ENCODE data around the gene GIGYF2. TPM values are rescaled to one million over a fixed set of nuclear protein-coding genes. Genes with fewer than 3 reads are reported as not detected.

GIGYF2 gene
- total RNA-seq, 1 experiment from 2014 or later: 55.3 TPM

DNA sequence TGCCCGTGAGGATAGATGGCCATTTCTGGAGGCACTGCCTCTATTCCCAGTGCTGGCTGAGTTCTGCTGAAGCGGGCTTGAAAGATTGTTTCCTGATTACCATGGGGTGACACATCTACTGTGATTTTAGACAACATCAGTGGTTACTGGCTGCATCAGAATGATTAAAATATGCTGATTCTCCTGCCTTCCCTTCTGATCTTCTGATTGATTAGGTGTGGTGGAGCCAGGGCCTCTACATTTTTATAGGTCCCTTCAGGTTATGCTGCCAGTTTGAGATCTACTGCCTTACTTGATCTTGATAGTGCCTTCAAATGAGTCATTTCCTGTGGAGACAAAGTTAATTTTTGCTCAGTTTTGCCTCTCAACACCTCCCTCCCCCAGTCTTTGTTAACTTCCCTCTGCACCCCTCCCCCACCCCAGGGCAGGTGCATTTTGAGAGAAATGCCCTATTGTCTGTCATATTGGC is 141.3 kb downstream of the GIGYF2 start:
- no peak overlapping the region for H3K9ac ChIP-seq (ENCODE audit: extremely low read depth, insufficient read length, low read length)
- H3K36me3 Mint-ChIP-seq (ENCODE audit: insufficient read depth in 1 of 3, low read depth in 3 of 3): peaks cover 7 to 65% (median 54%) of the 10 kb centered on the region in 3 experiments; a peak in 6 of 7 replicates
- no peak overlapping the region for H3T11ph ChIP-seq (ENCODE audit: low read length)
- H3K9me3 ChIP-seq (ENCODE audit: control insufficient read depth, low read depth, low read length): no peaks in the 10 kb centered on the region
- H4K5ac ChIP-seq (ENCODE audit: insufficient read length, low read depth, low read length): no peak overlapping the region
- H2AK5ac ChIP-seq (ENCODE audit: insufficient read length, low read length): no peak overlapping the region
- no peak overlapping the region for H3K23ac ChIP-seq (ENCODE audit: insufficient read length, low read depth, low read length)
- H3K27me3 Mint-ChIP-seq (ENCODE audit: low read depth): no peaks in the 10 kb centered on the region; the same call in 1 of the 2 replicates
- no peak for DNase-seq
- no peak overlapping the region for H4K91ac ChIP-seq (ENCODE audit: insufficient read length, low read depth, low read length)
- no peak overlapping the region for H3K27ac ChIP-seq (ENCODE audit: insufficient read length, low read depth, low read length)
- no peak overlapping the region for H2BK5ac ChIP-seq (ENCODE audit: insufficient read length, low read length)
- no peak overlapping the region for H2BK12ac ChIP-seq (ENCODE audit: insufficient read length, low read depth, low read length)
- H3K23me2 ChIP-seq (ENCODE audit: insufficient read length, low read depth, low read length, poor library complexity, severe bottlenecking): no peaks in the 10 kb centered on the region
- no peak overlapping the region for H2AFZ ChIP-seq (ENCODE audit: low read length)
- no peaks in the 10 kb centered on the region for H3K27me3 ChIP-seq (ENCODE audit: insufficient read depth, low read length)
- peaks cover 4 to 7% of the 10 kb centered on the region in 2 experiments; a peak in 2 of 4 replicates for H3K4me1 Mint-ChIP-seq
- no peak overlapping the region for H2BK120ac ChIP-seq (ENCODE audit: low read depth, low read length, poor library complexity, severe bottlenecking)
- peaks cover 2% of the 10 kb centered on the region for H3K79me1 ChIP-seq (ENCODE audit: insufficient read depth, low read depth, low read length, poor library complexity, severe bottlenecking)
- peak overlapping the region in 1 of 3 experiments; percentile 45; a peak in 2 of 7 replicates for H3K27ac Mint-ChIP-seq
- no peak overlapping the region for H3K4ac ChIP-seq (ENCODE audit: low read depth, low read length)
- no peak overlapping the region for H2BK20ac ChIP-seq (ENCODE audit: low read depth, low read length, poor library complexity, severe bottlenecking)
- no peaks in the 10 kb centered on the region for H3K79me2 ChIP-seq (ENCODE audit: insufficient read depth, low read length)
- TF ChIP-seq CTCF (conservative IDR thresholded peaks at IDR 0.05): no peak
- H3K56ac ChIP-seq (ENCODE audit: insufficient read length, low read depth, low read length): no peak overlapping the region
- H2BK15ac ChIP-seq (ENCODE audit: low read depth, low read length): no peak overlapping the region
- no CpG with 5 or more reads among the region's 2 CpGs for WGBS (ENCODE audit: extremely low coverage, insufficient read length, low lambda C conversion rate)
- H3K14ac ChIP-seq (ENCODE audit: insufficient read depth, low read length): no peak overlapping the region
- H4K8ac ChIP-seq (replicated peaks; ENCODE audit: insufficient read length, low read depth, low read length): no peak overlapping the region
- H3K4me2 ChIP-seq (ENCODE audit: insufficient read depth, insufficient read length, low read length): no peak overlapping the region
- no peaks in the 10 kb centered on the region for H3K9me3 Mint-ChIP-seq
- H3K4me1 ChIP-seq (ENCODE audit: insufficient read depth, low read length): no peaks in the 10 kb centered on the region; the same call in 1 of the 2 replicates
- no peak overlapping the region for H3K18ac ChIP-seq (ENCODE audit: insufficient read length, low read depth, low read length)
- H3K4me3 Mint-ChIP-seq: no peak overlapping the region
- H4K20me1 ChIP-seq (ENCODE audit: control insufficient read depth, insufficient read depth, insufficient read length): no peaks in the 10 kb centered on the region

Measured in H9 (cell line).